Measurements from ENCODE around the gene SLC8A1. TPM values are rescaled to one million over a fixed set of nuclear protein-coding genes. Genes with fewer than 3 reads are reported as not detected.

SLC8A1 gene
- total and polyA plus RNA-seq, 2 of the 13 experiments (the other 11 are each of a cell fraction or from before 2014, with no cell fraction given) = not detected

GRCh38 chr2:40230707-40231432, 221.0 kb downstream of the SLC8A1 start:
- Histone ChIP-seq H3K79me2 (ENCODE audit: insufficient read depth, low read length) (no peaks in the 10 kb centered on the region), H3K4me2 (ENCODE audit: low read depth, low read length) (no peak overlapping the region), H3K4me1 (ENCODE audit: insufficient read depth, low read length) (no peaks in the 10 kb centered on the region), H3K9me3 (ENCODE audit: low read length) (no peaks in the 10 kb centered on the region), H3K27ac (ENCODE audit: extremely low read length, insufficient read depth, low read length) (no peak overlapping the region), H3K36me3 (replicated peaks in 1 of 2; ENCODE audit: control insufficient read depth in 1 of 2, insufficient read depth in 2 of 2, low read length in 2 of 2) (no peaks in the 10 kb centered on the region), H2AFZ (ENCODE audit: low read length) (no peak overlapping the region), H3K9ac (ENCODE audit: insufficient read depth, low read depth, low read length) (no peak overlapping the region), H3K4me3 (replicated peaks in 1 of 3; ENCODE audit: insufficient read depth in 1 of 3, low read depth in 2 of 3, low read length in 3 of 3) (no peak overlapping the region), H4K20me1 (ENCODE audit: insufficient read depth, low read length) (no peaks in the 10 kb centered on the region), H3K27me3 (ENCODE audit: control insufficient read depth in 1 of 2, insufficient read depth in 2 of 2, low read length in 2 of 2) (no peaks in the 10 kb centered on the region)
- CTCF ChIA-PET (ENCODE audit: low intra/inter-chr PET ratio, low total read pairs) = no interaction called here
- intact Hi-C loops (cut with micrococcal nuclease; ENCODE audit: unreplicated experiment) (no loop called here), in situ Hi-C loops (cut with HindIII; ENCODE audit: extremely low pct_ligation_motif_present, low pct_unique_long_range_greater_than_20kb) (no loop called here)
- TF ChIP-seq GMEB2 (CRISPR knock-in tag; IDR thresholded peaks at IDR 0.05; ENCODE audit: low read depth) = no peak
- TF ChIP-seq ZNF597 (CRISPR knock-in tag; IDR thresholded peaks at IDR 0.05) = no peak
- no peak for TF ChIP-seq ZMAT3 (CRISPR knock-in tag; conservative IDR thresholded peaks at IDR 0.05)
- no peak for TF ChIP-seq ZFP62 (CRISPR knock-in tag; IDR thresholded peaks at IDR 0.05)
- no peak for TF ChIP-seq TRIM24 (CRISPR knock-in tag; IDR thresholded peaks at IDR 0.05)
- TF ChIP-seq ARID3A (IDR thresholded peaks at IDR 0.05; ENCODE audit: low read depth, low read length) = no peak
- no peak for TF ChIP-seq ZNF567 (CRISPR knock-in tag; IDR thresholded peaks at IDR 0.05; ENCODE audit: borderline replicate concordance)
- TF ChIP-seq TBP (CRISPR knock-in tag; IDR thresholded peaks at IDR 0.05) = no peak
- no peak for TF ChIP-seq NCOA2 (CRISPR knock-in tag; IDR thresholded peaks at IDR 0.05)
- TF ChIP-seq MAF1 (CRISPR knock-in tag; IDR thresholded peaks at IDR 0.05; ENCODE audit: borderline replicate concordance) = no peak
- no peak for TF ChIP-seq ZNF232 (CRISPR knock-in tag; IDR thresholded peaks at IDR 0.05; ENCODE audit: borderline replicate concordance)
- TF ChIP-seq SAFB2 (CRISPR knock-in tag; IDR thresholded peaks at IDR 0.05; ENCODE audit: borderline replicate concordance, low read depth) = no peak
- TF ChIP-seq SATB2 (CRISPR knock-in tag; IDR thresholded peaks at IDR 0.05) = no peak
- no peak for TF ChIP-seq IKZF1 (IDR thresholded peaks at IDR 0.05)
- no peak for TF ChIP-seq CERS6 (CRISPR knock-in tag; IDR thresholded peaks at IDR 0.05)
- TF ChIP-seq ZNF207 (IDR thresholded peaks at IDR 0.05; ENCODE audit: borderline replicate concordance) = no peak
- no peak for TF ChIP-seq HOXD1 (CRISPR knock-in tag; IDR thresholded peaks at IDR 0.05)
- no peak for TF ChIP-seq TFAP4 (IDR thresholded peaks at IDR 0.05; ENCODE audit: borderline replicate concordance, low read depth)
- WGBS (ENCODE audit: low lambda C conversion rate) = 0% methylated on average over 3 of the region's 3 CpGs
- DNase-seq (ENCODE audit: low spot score) (no peak), FAIRE-seq (no peak), ATAC-seq (no peak)
- POLR2A ChIA-PET = no interaction called here
- BruUV-seq (replicated peaks) = no TSS peak
